Left renal cortex interstitium (tissue), 4 donors: ENCODE data around the gene LPIN3. TPM values are rescaled to one million over a fixed set of nuclear protein-coding genes. Genes with fewer than 3 reads are reported as not detected.

ENCODE experiments used
- polyA plus RNA-seq, 4 donors: library from polyadenylated mRNA; unstranded; fragments of 120-200 nt; gene quantifications; one replicate each; pipeline ENCODE4 v1.2.1, GENCODE V29; 2013; ENCODE audit not compliant: insufficient read length in 4 of 4

LPIN3 gene
- polyA plus RNA-seq, 4 donors = 8.0 to 22.6 (median 13.8) TPM

Other genes starting within 250 kb of the LPIN3 start
- gene PLCG1, start 203.3 kb upstream of the LPIN3 start, polyA plus RNA-seq = 100 to 1,000 TPM; 116 to 228 (median 156) TPM
- gene ZHX3, start 23.1 kb upstream of the LPIN3 start, polyA plus RNA-seq = 10 to 100 TPM; 19.8 to 28.1 (median 21.9) TPM
- gene EMILIN3, start 26.0 kb downstream of the LPIN3 start, polyA plus RNA-seq = 10 to 100 TPM in 2 of 4 donors, 1 to 10 TPM in 2; 7.3 to 12.6 (median 9.7) TPM